ENCODE results near the gene ECHDC3.

DNA sequence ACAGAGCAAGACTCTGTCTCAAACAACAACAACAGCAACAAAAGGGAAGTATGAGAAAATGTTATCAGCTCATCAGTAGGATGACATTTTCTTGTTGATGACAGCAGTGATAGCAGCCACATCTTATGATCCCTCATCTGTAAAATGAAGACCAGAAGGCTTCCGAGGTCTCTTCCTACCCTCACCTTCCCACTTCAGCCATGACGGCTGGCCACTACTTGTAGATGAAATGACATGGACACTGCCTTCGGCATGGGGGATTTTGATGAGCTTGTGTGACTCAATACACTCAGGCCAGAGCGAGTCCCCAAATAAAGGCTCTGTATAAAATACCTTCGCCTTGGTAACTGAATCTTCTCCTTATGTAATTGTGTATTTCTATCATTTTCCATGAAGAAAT, 6.7 kb downstream of the ECHDC3 start:
- TF ChIP-seq, protein P1, sequence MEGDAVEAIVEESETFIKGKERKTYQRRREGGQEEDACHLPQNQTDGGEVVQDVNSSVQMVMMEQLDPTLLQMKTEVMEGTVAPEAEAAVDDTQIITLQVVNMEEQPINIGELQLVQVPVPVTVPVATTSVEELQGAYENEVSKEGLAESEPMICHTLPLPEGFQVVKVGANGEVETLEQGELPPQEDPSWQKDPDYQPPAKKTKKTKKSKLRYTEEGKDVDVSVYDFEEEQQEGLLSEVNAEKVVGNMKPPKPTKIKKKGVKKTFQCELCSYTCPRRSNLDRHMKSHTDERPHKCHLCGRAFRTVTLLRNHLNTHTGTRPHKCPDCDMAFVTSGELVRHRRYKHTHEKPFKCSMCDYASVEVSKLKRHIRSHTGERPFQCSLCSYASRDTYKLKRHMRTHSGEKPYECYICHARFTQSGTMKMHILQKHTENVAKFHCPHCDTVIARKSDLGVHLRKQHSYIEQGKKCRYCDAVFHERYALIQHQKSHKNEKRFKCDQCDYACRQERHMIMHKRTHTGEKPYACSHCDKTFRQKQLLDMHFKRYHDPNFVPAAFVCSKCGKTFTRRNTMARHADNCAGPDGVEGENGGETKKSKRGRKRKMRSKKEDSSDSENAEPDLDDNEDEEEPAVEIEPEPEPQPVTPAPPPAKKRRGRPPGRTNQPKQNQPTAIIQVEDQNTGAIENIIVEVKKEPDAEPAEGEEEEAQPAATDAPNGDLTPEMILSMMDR (IDR thresholded peaks at IDR 0.05), result no peak
- TF ChIP-seq POLR2A (IDR thresholded peaks at IDR 0.05), result no peak

Data from lower leg skin (tissue), 3 donors.